Hepatocyte (in vitro differentiated cells): Measurements from ENCODE around the gene BCL10. TPM values are rescaled to one million over a fixed set of nuclear protein-coding genes. Genes with fewer than 3 reads are reported as not detected.

Experiments used
- DNase-seq: peaks from one replicate; pipeline ENCODE4 v3.0.0-alpha.2; 2016; ENCODE audit warnings: low spot score
- H2AFZ ChIP-seq: fragments of 200-600 bp; sonication (generic); 2 replicates; pipeline ENCODE4 v1.6.0; 2016; ENCODE audit warnings: antibody characterized with exemption, mild to moderate bottlenecking
- H3K27ac ChIP-seq: fragments of 200-600 bp; sonication (generic); 2 replicates; pipeline ENCODE4 v1.5.1; 2016; ENCODE audit warnings: mild to moderate bottlenecking
- H3K27me3 ChIP-seq: fragments of 200-600 bp; sonication (generic); 2 replicates; pipeline ENCODE4 v1.6.1; 2016
- H3K36me3 ChIP-seq: fragments of 200-600 bp; sonication (generic); replicated peaks from 2 replicates; pipeline ENCODE4 v1.5.1; 2016; ENCODE audit warnings: low read depth; ENCODE audit not compliant: insufficient read depth
- H3K4me1 ChIP-seq: fragments of 200-600 bp; sonication (generic); 2 replicates; pipeline ENCODE4 v1.5.1; 2016; ENCODE audit warnings: mild to moderate bottlenecking, moderate library complexity; ENCODE audit not compliant: insufficient read depth
- H3K4me2 ChIP-seq: fragments of 200-600 bp; sonication (generic); 2 replicates; pipeline ENCODE4 v1.6.0; 2016
- H3K4me3 ChIP-seq: fragments of 200-600 bp; sonication (generic); 2 replicates; pipeline ENCODE4 v1.5.1; 2016; ENCODE audit warnings: mild to moderate bottlenecking
- H3K79me2 ChIP-seq: fragments of 200-600 bp; sonication (generic); 2 replicates; pipeline ENCODE4 v1.6.0; 2017; ENCODE audit warnings: mild to moderate bottlenecking
- H3K9me2 ChIP-seq: fragments of 200-600 bp; sonication (generic); replicated peaks from 2 replicates; pipeline ENCODE4 v1.6.0; 2017; ENCODE audit warnings: mild to moderate bottlenecking; ENCODE audit not compliant: insufficient read depth
- H3K9me3 ChIP-seq: fragments of 200-600 bp; sonication (generic); 2 replicates; pipeline ENCODE4 v1.5.1; 2016; ENCODE audit warnings: low read depth, mild to moderate bottlenecking
- H4K20me1 ChIP-seq: fragments of 200-600 bp; sonication (generic); 2 replicates; pipeline ENCODE4 v1.6.0; 2016; ENCODE audit warnings: mild to moderate bottlenecking; ENCODE audit not compliant: insufficient read depth, poor library complexity, severe bottlenecking
- EZH2 ChIP-seq: fragments of 200-600 bp; sonication (generic); IDR thresholded peaks from 2 replicates; pipeline ENCODE4 v1.6.1; 2016; ENCODE audit warnings: antibody characterized with exemption, mild to moderate bottlenecking, borderline replicate concordance
- EZH2phosphoT487 ChIP-seq: fragments of 200-600 bp; sonication (generic); IDR thresholded peaks from one replicate; pipeline ENCODE4 v1.6.1; 2018; ENCODE audit warnings: antibody characterized with exemption, mild to moderate bottlenecking, low read depth, moderate library complexity; ENCODE audit not compliant: unreplicated experiment, severe bottlenecking
- WGBS: methylation state at CpG from one replicate; pipeline ENCODE4 v1.1.6; 2016; ENCODE audit warnings: low lambda C conversion rate; ENCODE audit errors: missing lambda C conversion rate; 5-methylcytosine and 5-hydroxymethylcytosine counted together
- polyA plus RNA-seq: library from polyadenylated mRNA; unstranded; fragments of >200 nt; fragmentation: Nextera tagmentation; extraction: Ambion mirVana; gene quantifications from 2 replicates; pipeline ENCODE4 v1.2.1, GENCODE V29; 2016
- total RNA-seq: library from RNA; depleted of rRNA; stranded (reverse); fragments of >200 nt; gene quantifications from 2 replicates; pipeline ENCODE4 v1.2.3, GENCODE V29; 2014
- TF ChIP-seq, protein P1 (sequence below): fragments of 200-600 bp; sonication (generic); IDR thresholded peaks from 2 replicates; pipeline ENCODE4 v1.5.1; 2016; ENCODE audit warnings: antibody characterized with exemption, mild to moderate bottlenecking; ENCODE audit not compliant: poor library complexity

BCL10 gene
- total and polyA plus RNA-seq, 2 experiments from 2014 or later, result 25.9 to 33.5 TPM

GRCh38 chr1:85316321-85316720, 39.9 kb upstream of the BCL10 start:
- 98% methylated on average over 2 of the region's 2 CpGs for WGBS
- H3K4me3 ChIP-seq, result no peak overlapping the region
- no peak overlapping the region for H3K4me2 ChIP-seq
- no peaks in the 10 kb centered on the region for H3K36me3 ChIP-seq
- H3K27ac ChIP-seq, result no peak overlapping the region
- no peaks in the 10 kb centered on the region for H3K9me3 ChIP-seq
- TF ChIP-seq EZH2phosphoT487 (no peak), EZH2 (no peak)
- TF ChIP-seq, protein P1, sequence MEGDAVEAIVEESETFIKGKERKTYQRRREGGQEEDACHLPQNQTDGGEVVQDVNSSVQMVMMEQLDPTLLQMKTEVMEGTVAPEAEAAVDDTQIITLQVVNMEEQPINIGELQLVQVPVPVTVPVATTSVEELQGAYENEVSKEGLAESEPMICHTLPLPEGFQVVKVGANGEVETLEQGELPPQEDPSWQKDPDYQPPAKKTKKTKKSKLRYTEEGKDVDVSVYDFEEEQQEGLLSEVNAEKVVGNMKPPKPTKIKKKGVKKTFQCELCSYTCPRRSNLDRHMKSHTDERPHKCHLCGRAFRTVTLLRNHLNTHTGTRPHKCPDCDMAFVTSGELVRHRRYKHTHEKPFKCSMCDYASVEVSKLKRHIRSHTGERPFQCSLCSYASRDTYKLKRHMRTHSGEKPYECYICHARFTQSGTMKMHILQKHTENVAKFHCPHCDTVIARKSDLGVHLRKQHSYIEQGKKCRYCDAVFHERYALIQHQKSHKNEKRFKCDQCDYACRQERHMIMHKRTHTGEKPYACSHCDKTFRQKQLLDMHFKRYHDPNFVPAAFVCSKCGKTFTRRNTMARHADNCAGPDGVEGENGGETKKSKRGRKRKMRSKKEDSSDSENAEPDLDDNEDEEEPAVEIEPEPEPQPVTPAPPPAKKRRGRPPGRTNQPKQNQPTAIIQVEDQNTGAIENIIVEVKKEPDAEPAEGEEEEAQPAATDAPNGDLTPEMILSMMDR, result no peak
- no peaks in the 10 kb centered on the region for H3K79me2 ChIP-seq
- no peak for DNase-seq
- H4K20me1 ChIP-seq, result no peaks in the 10 kb centered on the region
- no peak overlapping the region for H2AFZ ChIP-seq
- H3K9me2 ChIP-seq, result no peaks in the 10 kb centered on the region
- no peaks in the 10 kb centered on the region for H3K27me3 ChIP-seq
- H3K4me1 ChIP-seq, result peaks cover 4% of the 10 kb centered on the region

DNA sequence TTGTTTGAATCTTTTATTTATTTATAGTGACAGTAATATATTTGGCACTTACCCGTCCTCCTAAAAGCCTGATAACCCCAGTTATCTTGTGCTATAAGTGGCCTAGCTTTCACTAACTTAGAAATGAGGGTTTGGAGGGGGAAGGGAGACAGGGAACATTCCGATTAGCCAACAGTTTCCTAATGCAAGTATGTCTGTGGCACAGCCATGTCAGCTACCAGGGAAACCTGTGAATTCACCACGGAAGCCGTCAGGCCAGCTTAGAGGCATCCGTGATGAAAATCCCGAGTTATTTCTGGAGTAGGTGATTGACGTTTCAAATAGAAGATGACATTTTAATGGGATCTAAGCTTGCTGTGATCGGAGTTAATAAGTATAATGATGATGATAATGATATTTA, 39.4 kb upstream of the BCL10 start:
- no peaks in the 10 kb centered on the region for H3K9me3 ChIP-seq
- H3K9me2 ChIP-seq, result no peaks in the 10 kb centered on the region
- peaks cover 4% of the 10 kb centered on the region for H3K4me1 ChIP-seq
- no peak for DNase-seq
- no peak overlapping the region for H3K27ac ChIP-seq
- no peaks in the 10 kb centered on the region for H4K20me1 ChIP-seq
- H3K79me2 ChIP-seq, result no peaks in the 10 kb centered on the region
- no peaks in the 10 kb centered on the region for H3K27me3 ChIP-seq
- no peak overlapping the region for H2AFZ ChIP-seq
- H3K36me3 ChIP-seq, result no peaks in the 10 kb centered on the region
- TF ChIP-seq EZH2, result no peak
- TF ChIP-seq EZH2phosphoT487, result no peak
- TF ChIP-seq, protein P1, result no peak
- H3K4me3 ChIP-seq, result no peak overlapping the region
- no peak overlapping the region for H3K4me2 ChIP-seq
- WGBS, result 86% methylated on average over 8 of the region's 8 CpGs

- Histone ChIP-seq H3K9me3 (no peaks in the 10 kb centered on the region), H3K27me3 (no peaks in the 10 kb centered on the region), H3K36me3 (no peaks in the 10 kb centered on the region), H3K27ac (no peak overlapping the region), H2AFZ (no peak overlapping the region), H3K4me3 (no peak overlapping the region), H3K4me2 (no peak overlapping the region), H4K20me1 (no peaks in the 10 kb centered on the region), H3K9me2 (no peaks in the 10 kb centered on the region), H3K4me1 (no peaks in the 10 kb centered on the region), H3K79me2 (no peaks in the 10 kb centered on the region)
- TF ChIP-seq, protein P1, result no peak
- no peak for TF ChIP-seq EZH2
- TF ChIP-seq EZH2phosphoT487, result no peak
- no peak for DNase-seq
Measured at GRCh38 chr1:85314726-85315125, 38.3 kb upstream of the BCL10 start.
